ENCODE measurements around the gene GPR146.

DNA sequence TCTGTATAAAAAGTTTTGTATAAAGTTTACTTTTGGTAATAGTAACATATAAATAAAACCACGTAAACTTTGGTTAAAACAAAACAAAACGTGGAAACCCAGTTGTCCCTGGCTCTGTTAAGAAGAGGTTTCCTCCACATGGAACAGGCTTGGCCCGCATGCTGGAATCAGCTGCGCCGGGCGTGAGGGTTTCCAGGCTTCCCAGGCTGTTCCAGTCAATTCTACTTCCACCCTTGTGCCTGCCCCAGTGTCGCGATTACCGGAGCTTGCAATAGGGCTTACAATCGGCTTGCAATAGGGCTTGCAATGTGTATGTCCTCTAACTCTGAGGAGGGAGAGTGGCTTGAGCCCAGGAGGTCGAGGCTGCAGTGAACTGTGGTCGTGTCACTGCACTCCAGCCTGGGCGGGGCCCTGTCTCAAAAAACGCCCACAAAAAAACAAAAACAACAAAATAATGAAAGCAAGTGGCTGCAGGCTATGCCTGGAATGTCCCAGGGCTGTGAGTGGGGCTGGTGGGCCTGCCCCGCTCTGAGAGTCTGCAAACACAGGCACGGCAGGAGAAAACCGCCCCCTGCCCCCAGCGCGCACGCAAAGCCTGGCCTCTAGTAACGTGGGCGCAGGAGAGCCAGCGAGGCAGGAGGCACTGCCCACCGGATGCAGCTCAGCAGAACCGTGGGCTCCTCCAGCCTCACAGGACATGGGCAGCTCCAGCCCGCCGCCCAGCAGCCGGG lies 45.0 kb upstream of the GPR146 start:
- TF ChIP-seq ESRRG (CRISPR knock-in tag; IDR thresholded peaks at IDR 0.05): no peak
- TF ChIP-seq TCF4 (CRISPR knock-in tag; IDR thresholded peaks at IDR 0.05; ENCODE audit: borderline replicate concordance): no peak
- no peak for TF ChIP-seq ARNTL (CRISPR knock-in tag; IDR thresholded peaks at IDR 0.05; ENCODE audit: borderline replicate concordance, low read depth)
- TF ChIP-seq, protein P1, sequence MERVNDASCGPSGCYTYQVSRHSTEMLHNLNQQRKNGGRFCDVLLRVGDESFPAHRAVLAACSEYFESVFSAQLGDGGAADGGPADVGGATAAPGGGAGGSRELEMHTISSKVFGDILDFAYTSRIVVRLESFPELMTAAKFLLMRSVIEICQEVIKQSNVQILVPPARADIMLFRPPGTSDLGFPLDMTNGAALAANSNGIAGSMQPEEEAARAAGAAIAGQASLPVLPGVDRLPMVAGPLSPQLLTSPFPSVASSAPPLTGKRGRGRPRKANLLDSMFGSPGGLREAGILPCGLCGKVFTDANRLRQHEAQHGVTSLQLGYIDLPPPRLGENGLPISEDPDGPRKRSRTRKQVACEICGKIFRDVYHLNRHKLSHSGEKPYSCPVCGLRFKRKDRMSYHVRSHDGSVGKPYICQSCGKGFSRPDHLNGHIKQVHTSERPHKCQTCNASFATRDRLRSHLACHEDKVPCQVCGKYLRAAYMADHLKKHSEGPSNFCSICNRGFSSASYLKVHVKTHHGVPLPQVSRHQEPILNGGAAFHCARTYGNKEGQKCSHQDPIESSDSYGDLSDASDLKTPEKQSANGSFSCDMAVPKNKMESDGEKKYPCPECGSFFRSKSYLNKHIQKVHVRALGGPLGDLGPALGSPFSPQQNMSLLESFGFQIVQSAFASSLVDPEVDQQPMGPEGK (CRISPR knock-in tag; IDR thresholded peaks at IDR 0.05; ENCODE audit: borderline replicate concordance): no peak
- TF ChIP-seq, protein P2, sequence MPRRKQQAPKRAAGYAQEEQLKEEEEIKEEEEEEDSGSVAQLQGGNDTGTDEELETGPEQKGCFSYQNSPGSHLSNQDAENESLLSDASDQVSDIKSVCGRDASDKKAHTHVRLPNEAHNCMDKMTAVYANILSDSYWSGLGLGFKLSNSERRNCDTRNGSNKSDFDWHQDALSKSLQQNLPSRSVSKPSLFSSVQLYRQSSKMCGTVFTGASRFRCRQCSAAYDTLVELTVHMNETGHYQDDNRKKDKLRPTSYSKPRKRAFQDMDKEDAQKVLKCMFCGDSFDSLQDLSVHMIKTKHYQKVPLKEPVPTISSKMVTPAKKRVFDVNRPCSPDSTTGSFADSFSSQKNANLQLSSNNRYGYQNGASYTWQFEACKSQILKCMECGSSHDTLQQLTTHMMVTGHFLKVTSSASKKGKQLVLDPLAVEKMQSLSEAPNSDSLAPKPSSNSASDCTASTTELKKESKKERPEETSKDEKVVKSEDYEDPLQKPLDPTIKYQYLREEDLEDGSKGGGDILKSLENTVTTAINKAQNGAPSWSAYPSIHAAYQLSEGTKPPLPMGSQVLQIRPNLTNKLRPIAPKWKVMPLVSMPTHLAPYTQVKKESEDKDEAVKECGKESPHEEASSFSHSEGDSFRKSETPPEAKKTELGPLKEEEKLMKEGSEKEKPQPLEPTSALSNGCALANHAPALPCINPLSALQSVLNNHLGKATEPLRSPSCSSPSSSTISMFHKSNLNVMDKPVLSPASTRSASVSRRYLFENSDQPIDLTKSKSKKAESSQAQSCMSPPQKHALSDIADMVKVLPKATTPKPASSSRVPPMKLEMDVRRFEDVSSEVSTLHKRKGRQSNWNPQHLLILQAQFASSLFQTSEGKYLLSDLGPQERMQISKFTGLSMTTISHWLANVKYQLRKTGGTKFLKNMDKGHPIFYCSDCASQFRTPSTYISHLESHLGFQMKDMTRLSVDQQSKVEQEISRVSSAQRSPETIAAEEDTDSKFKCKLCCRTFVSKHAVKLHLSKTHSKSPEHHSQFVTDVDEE (CRISPR knock-in tag; IDR thresholded peaks at IDR 0.05): no peak
- TF ChIP-seq, protein P3, sequence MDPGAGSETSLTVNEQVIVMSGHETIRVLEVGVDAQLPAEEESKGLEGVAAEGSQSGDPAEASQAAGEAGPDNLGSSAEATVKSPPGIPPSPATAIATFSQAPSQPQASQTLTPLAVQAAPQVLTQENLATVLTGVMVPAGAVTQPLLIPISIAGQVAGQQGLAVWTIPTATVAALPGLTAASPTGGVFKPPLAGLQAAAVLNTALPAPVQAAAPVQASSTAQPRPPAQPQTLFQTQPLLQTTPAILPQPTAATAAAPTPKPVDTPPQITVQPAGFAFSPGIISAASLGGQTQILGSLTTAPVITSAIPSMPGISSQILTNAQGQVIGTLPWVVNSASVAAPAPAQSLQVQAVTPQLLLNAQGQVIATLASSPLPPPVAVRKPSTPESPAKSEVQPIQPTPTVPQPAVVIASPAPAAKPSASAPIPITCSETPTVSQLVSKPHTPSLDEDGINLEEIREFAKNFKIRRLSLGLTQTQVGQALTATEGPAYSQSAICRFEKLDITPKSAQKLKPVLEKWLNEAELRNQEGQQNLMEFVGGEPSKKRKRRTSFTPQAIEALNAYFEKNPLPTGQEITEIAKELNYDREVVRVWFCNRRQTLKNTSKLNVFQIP (CRISPR knock-in tag; IDR thresholded peaks at IDR 0.05; ENCODE audit: borderline replicate concordance, low read depth): no peak
- TF ChIP-seq RARB (CRISPR knock-in tag; IDR thresholded peaks at IDR 0.05): no peak
- no peak for TF ChIP-seq CSDC2 (CRISPR knock-in tag; IDR thresholded peaks at IDR 0.05)
- no peak for TF ChIP-seq ZFP3 (CRISPR knock-in tag; IDR thresholded peaks at IDR 0.05)
